Lower lobe of right lung (tissue), 2 donors: ENCODE measurements around the gene DCDC1. TPM values are rescaled to one million over a fixed set of nuclear protein-coding genes. Genes with fewer than 3 reads are reported as not detected.

Source experiments
- ATAC-seq, 2 donors: fragments of 200-7000 bp; cut with Tn5 transposase; one replicate each; pipeline ENCODE4 v1.9.1; 2020 to 2022; ENCODE audit warnings: mild to moderate bottlenecking in 2 of 2, moderate library complexity in 2 of 2
- DNase-seq: peaks from one replicate; pipeline ENCODE4 v3.0.0-alpha.2; 2020
- H3K27ac ChIP-seq: fragments of 200-600 bp; one replicate; pipeline ENCODE4 v1.8.0; 2022
- H3K27me3 ChIP-seq: fragments of 200-600 bp; one replicate; pipeline ENCODE4 v1.8.0; 2022; ENCODE audit warnings: low read depth
- H3K36me3 ChIP-seq: fragments of 200-600 bp; one replicate; pipeline ENCODE4 v1.8.0; 2022; ENCODE audit warnings: mild to moderate bottlenecking
- H3K4me1 ChIP-seq: fragments of 200-600 bp; one replicate; pipeline ENCODE4 v1.8.0; 2022
- H3K4me3 ChIP-seq: fragments of 200-600 bp; one replicate; pipeline ENCODE4 v1.8.0; 2022; ENCODE audit warnings: mild to moderate bottlenecking
- H3K9me3 ChIP-seq: fragments of 200-600 bp; one replicate; pipeline ENCODE4 v1.8.0; 2022
- intact Hi-C: fragments of 100-400 bp; cut with DNase I; formaldehyde crosslinking; loops from one replicate; pipeline ENCODE4 v1.11.0; 2022
- total RNA-seq: library from RNA; stranded (reverse); fragmentation: NEBNext Ultra II Directional; extraction: Animal tissue kit (Norgen Biotek cat#: 25700); gene quantifications from one replicate; pipeline ENCODE4 v1.2.1, GENCODE V29; 2021
- TF ChIP-seq, protein P1 (sequence below): fragments of 200-600 bp; IDR thresholded peaks from one replicate; pipeline ENCODE4 v1.8.0; 2022; ENCODE audit warnings: antibody characterized with exemption, mild to moderate bottlenecking
- donor health status: DM: no; HTN: yes; CAD: no; lungs with severe emphysema.

Gene DCDC1
- total RNA-seq, 1 donor from 2014 or later = 4.1 TPM

DNA sequence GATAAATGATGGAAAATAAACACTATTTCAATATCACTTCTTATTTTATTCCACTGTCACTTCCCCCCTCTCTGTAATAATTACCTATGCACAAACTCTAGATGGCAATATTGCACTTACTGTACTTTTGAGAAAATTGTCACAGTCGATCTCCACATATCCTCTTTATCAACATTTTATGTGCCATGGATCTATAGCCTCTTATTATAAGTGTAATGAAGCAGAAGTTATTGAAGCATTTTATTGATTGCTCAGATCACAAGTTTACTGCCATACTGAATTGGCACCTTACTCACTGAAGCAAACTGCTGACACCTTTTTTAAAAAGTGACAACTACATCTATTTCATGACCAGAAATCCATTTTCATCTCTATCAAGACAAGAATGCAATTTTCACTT is 133.4 kb downstream of the DCDC1 start:
- H3K4me3 ChIP-seq = no peak overlapping the region
- H3K27me3 ChIP-seq = no peaks in the 10 kb centered on the region
- H3K36me3 ChIP-seq = no peaks in the 10 kb centered on the region
- ATAC-seq = no peak
- H3K27ac ChIP-seq = no peak overlapping the region
- TF ChIP-seq, protein P1, sequence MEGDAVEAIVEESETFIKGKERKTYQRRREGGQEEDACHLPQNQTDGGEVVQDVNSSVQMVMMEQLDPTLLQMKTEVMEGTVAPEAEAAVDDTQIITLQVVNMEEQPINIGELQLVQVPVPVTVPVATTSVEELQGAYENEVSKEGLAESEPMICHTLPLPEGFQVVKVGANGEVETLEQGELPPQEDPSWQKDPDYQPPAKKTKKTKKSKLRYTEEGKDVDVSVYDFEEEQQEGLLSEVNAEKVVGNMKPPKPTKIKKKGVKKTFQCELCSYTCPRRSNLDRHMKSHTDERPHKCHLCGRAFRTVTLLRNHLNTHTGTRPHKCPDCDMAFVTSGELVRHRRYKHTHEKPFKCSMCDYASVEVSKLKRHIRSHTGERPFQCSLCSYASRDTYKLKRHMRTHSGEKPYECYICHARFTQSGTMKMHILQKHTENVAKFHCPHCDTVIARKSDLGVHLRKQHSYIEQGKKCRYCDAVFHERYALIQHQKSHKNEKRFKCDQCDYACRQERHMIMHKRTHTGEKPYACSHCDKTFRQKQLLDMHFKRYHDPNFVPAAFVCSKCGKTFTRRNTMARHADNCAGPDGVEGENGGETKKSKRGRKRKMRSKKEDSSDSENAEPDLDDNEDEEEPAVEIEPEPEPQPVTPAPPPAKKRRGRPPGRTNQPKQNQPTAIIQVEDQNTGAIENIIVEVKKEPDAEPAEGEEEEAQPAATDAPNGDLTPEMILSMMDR = peak; percentile 20
- DNase-seq = no peak
- no peaks in the 10 kb centered on the region for H3K4me1 ChIP-seq
- H3K9me3 ChIP-seq = no peaks in the 10 kb centered on the region
- intact Hi-C loops = no loop called here

DNA sequence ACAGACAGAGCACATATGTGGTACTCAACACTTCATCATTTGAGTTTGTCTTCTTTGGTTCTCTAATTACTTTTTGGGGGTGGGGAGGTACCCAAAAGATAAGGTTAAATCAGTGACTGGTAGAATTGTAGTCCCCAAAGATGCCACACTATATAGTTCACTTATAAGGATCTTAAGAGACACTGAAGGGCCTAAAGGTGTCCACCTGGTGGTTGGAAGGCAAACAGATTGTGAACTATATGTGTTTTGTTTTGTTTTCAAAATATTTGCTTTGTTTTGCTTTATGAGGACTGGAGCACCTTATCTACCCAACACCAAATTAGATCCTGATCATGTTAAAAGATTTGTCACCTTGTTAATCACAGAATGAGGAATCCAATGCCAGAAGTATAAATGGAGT is 136.1 kb downstream of the DCDC1 start:
- no peaks in the 10 kb centered on the region for H3K4me1 ChIP-seq

DNA sequence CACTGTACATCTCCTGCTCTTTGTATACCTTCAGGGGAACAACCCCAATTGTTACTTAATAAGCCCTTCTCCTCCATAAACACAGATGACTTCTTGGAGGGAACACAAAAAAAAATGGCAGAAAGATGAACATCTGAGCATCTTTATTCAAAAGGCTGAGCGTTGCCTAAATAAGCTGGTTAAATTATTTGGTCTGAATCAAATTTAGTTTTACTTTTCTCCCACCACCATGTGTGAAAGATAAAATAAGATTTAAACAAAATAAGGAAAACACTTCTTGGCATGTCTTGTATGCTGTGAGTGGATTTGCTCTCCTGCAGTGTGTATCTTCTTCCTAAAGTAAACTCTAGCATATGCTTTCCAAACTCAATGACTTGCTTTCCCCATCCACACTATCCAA is 137.9 kb downstream of the DCDC1 start:
- Histone ChIP-seq H3K9me3 (no peaks in the 10 kb centered on the region), H3K4me3 (no peak overlapping the region), H3K4me1 (no peaks in the 10 kb centered on the region), H3K27ac (no peak overlapping the region), H3K27me3 (no peaks in the 10 kb centered on the region), H3K36me3 (no peaks in the 10 kb centered on the region)
- TF ChIP-seq, protein P1 = no peak
- DNase-seq (no peak), ATAC-seq (no peak)
- intact Hi-C loops = no loop called here

More for the DNA sequence above, 136.1 kb downstream of the DCDC1 start:
- TF ChIP-seq, protein P1 = no peak
- DNase-seq = no peak
- intact Hi-C loops = no loop called here
- ATAC-seq = no peak
- Histone ChIP-seq H3K9me3 (no peaks in the 10 kb centered on the region), H3K4me3 (no peak overlapping the region), H3K27ac (no peak overlapping the region), H3K27me3 (no peaks in the 10 kb centered on the region), H3K36me3 (no peaks in the 10 kb centered on the region)

DNA sequence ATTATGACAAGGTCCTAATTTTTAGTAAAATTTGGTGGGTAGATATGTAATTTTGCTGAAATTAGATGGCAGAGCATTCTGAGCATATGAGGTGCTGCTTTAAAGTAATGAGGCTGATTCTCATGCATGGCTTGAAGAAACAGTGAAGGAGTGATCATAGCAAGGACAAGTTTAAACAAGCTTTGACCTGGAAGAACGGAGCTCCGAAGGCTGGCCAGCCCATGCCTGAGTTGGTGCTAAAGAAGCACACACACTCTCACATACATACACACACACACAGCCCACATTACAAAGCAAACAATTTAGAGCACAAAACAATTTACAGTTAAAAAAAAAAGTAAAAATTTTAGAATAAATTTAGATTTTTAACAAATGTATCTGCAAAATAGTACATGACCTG is 150.7 kb downstream of the DCDC1 start:
- TF ChIP-seq, protein P1 = no peak
- no peaks in the 10 kb centered on the region for H3K4me1 ChIP-seq
- no peaks in the 10 kb centered on the region for H3K9me3 ChIP-seq
- no peak for ATAC-seq
- no peak for DNase-seq
- intact Hi-C loops = no loop called here
- H3K36me3 ChIP-seq = no peaks in the 10 kb centered on the region
- no peak overlapping the region for H3K4me3 ChIP-seq
- no peaks in the 10 kb centered on the region for H3K27me3 ChIP-seq
- no peak overlapping the region for H3K27ac ChIP-seq

DNA sequence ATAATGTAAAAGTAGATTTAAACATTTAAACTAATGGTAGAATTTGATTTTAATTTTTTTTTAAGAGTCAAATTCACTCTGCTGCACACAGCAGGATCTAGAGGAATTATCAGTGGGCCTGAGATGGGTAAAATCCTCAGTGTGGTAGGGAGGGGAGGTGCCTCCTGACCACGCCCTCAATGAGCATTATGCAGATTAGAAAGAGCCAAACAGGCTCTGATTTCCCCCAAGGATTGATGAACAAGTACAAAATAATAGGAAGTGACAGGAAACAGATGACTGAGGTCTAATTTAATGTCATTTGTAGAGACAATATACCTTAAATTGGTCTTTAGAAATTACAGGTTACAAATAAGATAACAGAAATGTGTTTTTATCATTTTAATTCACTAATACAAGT is 155.2 kb downstream of the DCDC1 start:
- ATAC-seq = no peak
- no peaks in the 10 kb centered on the region for H3K36me3 ChIP-seq
- no peaks in the 10 kb centered on the region for H3K4me1 ChIP-seq
- TF ChIP-seq, protein P1 = no peak
- no peaks in the 10 kb centered on the region for H3K27me3 ChIP-seq
- DNase-seq = no peak
- no peak overlapping the region for H3K27ac ChIP-seq
- H3K4me3 ChIP-seq = no peak overlapping the region
- intact Hi-C loops = no loop called here
- H3K9me3 ChIP-seq = no peaks in the 10 kb centered on the region

DNA sequence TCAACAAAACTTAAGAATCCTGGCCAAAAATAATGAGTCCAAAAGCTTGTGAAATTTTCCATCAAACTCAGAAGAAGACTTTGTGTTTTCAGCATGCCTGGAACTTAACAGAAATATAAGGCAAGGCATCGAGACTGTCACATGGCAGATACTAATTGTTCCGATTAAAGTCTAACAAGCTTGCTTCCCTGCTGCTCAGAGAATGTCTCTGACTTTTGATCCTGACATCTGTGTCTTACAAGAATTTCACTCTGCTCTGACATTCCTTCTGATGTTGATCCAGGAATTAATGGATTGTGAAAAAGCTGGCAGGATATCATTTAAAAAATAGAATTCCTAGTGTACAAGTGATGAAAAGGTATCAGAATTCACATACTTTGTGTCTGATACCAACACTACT is 170.2 kb downstream of the DCDC1 start:
- TF ChIP-seq, protein P1 = no peak

More for the DNA sequence above, 170.2 kb downstream of the DCDC1 start:
- no peak overlapping the region for H3K4me3 ChIP-seq
- DNase-seq (no peak), ATAC-seq (no peak)
- H3K36me3 ChIP-seq = no peaks in the 10 kb centered on the region
- no peaks in the 10 kb centered on the region for H3K27me3 ChIP-seq
- H3K4me1 ChIP-seq = no peaks in the 10 kb centered on the region
- intact Hi-C loops = no loop called here
- H3K27ac ChIP-seq = no peak overlapping the region
- H3K9me3 ChIP-seq = no peaks in the 10 kb centered on the region
